Stimulated activated CD4-positive, alpha-beta T cell treated with anti-CD3 and anti-CD28 coated beads, Interleukin-2, amount 100 ng/mL, for 48 hours (primary cell): ENCODE measurements around the gene PELI1.
A peak's percentile ranks its signal among the peaks of the same experiment; 100 is the strongest.

Experiments used
- DNase-seq, 2 donors: peaks; one replicate each; pipeline ENCODE4 v3.0.0-alpha.2; 2020

Gene PELI1

GRCh38 chr2:64144057-64145013 is at the start of gene PELI1:
Gene PELI1, minus strand, starts transcription at chr2:64144420. Its CDS starts 36,110 bp downstream, at chr2:64108310.
- DNase-seq = peak; percentile 83 to 86

GRCh38 chr2:64193491-64193890 is 49.3 kb upstream of the PELI1 start:
- no peak for DNase-seq

GRCh38 chr2:64192664-64193105 is 48.5 kb upstream of the PELI1 start:
- DNase-seq = no peak

GRCh38 chr2:64192125-64192479 is 47.9 kb upstream of the PELI1 start:
- no peak for DNase-seq

GRCh38 chr2:64189586-64189985 is 45.4 kb upstream of the PELI1 start:
- DNase-seq = no peak

GRCh38 chr2:64189167-64189566 is 44.9 kb upstream of the PELI1 start:
- no peak for DNase-seq

GRCh38 chr2:64186699-64187605 is 42.7 kb upstream of the PELI1 start:
- DNase-seq = no peak

GRCh38 chr2:64179582-64180321 is 35.5 kb upstream of the PELI1 start:
- DNase-seq = no peak

GRCh38 chr2:64177315-64177714 is 33.1 kb upstream of the PELI1 start:
- no peak for DNase-seq

GRCh38 chr2:64175419-64176197 is 31.4 kb upstream of the PELI1 start:
- no peak for DNase-seq

GRCh38 chr2:64173156-64174135 is 29.2 kb upstream of the PELI1 start:
- no peak for DNase-seq

- DNase-seq = no peak
Measured at GRCh38 chr2:64168756-64169155, 24.5 kb upstream of the PELI1 start.

GRCh38 chr2:64168201-64168600 is 24.0 kb upstream of the PELI1 start:
- no peak for DNase-seq

- DNase-seq = no peak
Measured at GRCh38 chr2:64166637-64167420, 22.6 kb upstream of the PELI1 start.

GRCh38 chr2:64166212-64166611 is 22.0 kb upstream of the PELI1 start:
- DNase-seq = no peak

GRCh38 chr2:64165706-64166105 is 21.5 kb upstream of the PELI1 start:
- DNase-seq = no peak

- no peak for DNase-seq
Measured at GRCh38 chr2:64164629-64165028, 20.4 kb upstream of the PELI1 start.

- DNase-seq = no peak
Measured at GRCh38 chr2:64162516-64162915, 18.3 kb upstream of the PELI1 start.

- no peak for DNase-seq
Measured at GRCh38 chr2:64157792-64158191, 13.6 kb upstream of the PELI1 start.

- no peak for DNase-seq
Measured at GRCh38 chr2:64153811-64154210, 9.6 kb upstream of the PELI1 start.
